Activated T-cell treated with anti-CD3 and anti-CD28 coated beads, Interleukin-2, amount 50 U/mL, for 4 hours (primary cell): ENCODE data around the gene HSPA1A. TPM values are rescaled to one million over a fixed set of nuclear protein-coding genes. Genes with fewer than 3 reads are reported as not detected.
A peak's percentile ranks its signal among the peaks of the same experiment; 100 is the strongest.
"Not testable (repeated sequence)": the region's sequence is repeated elsewhere in the genome, so short reads cannot be mapped to it uniquely, and the experiment has no call there.

Experiments
- ATAC-seq, 2 donors: fragments of 200-7000 bp; cut with Tn5 transposase; one replicate each; pipeline ENCODE4 v1.10.0; 2021
- DNase-seq: peaks from one replicate; pipeline ENCODE4 v3.0.0-alpha.2; 2020
- H3K27me3 Mint-ChIP-seq: one replicate; pipeline ENCODE4 v1.8.0; 2021; ENCODE audit warnings: low read depth, mixed read lengths
- H3K36me3 Mint-ChIP-seq: one replicate; pipeline ENCODE4 v1.8.0; 2022; ENCODE audit warnings: mixed read lengths; ENCODE audit not compliant: insufficient read depth
- H3K4me1 Mint-ChIP-seq: one replicate; pipeline ENCODE4 v1.8.0; 2021; ENCODE audit warnings: low read depth, mixed read lengths
- H3K4me3 Mint-ChIP-seq: one replicate; pipeline ENCODE4 v1.8.0; 2021; ENCODE audit warnings: mild to moderate bottlenecking, moderate library complexity, mixed read lengths
- H3K9me3 Mint-ChIP-seq: one replicate; pipeline ENCODE4 v1.8.0; 2021; ENCODE audit warnings: mixed read lengths
- total RNA-seq, 3 donors: library from RNA; stranded (reverse); gene quantifications; one replicate each; pipeline ENCODE4 v1.2.1, GENCODE V29; 2021

HSPA1A gene
- total RNA-seq, 3 donors from 2014 or later, result 33.3 to 38.1 (median 34.2) TPM

DNA sequence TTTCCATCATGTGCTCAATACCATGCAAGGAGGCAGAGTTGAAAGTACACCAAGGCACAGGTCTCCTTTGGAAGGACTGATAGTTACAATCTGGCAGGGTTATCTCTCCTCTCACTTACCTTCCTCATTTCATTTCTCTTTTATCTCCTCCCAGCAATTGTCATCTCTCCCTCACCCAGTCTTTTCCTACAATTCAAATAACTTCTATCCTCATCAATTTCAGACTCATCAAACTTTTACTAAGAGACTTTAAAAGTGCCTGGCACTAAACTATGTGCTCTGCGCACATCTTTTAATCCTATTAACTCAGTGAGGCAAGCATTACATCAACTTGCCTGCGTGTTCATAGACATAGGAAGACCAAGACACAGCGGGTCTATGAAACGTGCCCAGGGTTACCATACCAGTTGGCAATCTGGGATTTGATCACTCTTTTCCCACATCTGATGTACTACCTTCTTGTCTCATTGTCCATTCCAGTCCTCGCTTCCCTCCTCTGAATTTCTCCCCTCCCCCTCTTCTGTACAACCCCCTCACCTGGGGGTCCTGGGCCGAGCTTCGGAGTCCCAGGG is 21.0 kb upstream of the HSPA1A start:
- Mint-ChIP-seq H3K27me3 (no peaks in the 10 kb centered on the region), H3K4me1 (peaks cover 44% of the 10 kb centered on the region), H3K4me3 (peak overlapping the region; percentile 99), H3K36me3 (peaks cover 16% of the 10 kb centered on the region), H3K9me3 (no peaks in the 10 kb centered on the region)
- no peak for ATAC-seq
- DNase-seq, result no peak

DNA sequence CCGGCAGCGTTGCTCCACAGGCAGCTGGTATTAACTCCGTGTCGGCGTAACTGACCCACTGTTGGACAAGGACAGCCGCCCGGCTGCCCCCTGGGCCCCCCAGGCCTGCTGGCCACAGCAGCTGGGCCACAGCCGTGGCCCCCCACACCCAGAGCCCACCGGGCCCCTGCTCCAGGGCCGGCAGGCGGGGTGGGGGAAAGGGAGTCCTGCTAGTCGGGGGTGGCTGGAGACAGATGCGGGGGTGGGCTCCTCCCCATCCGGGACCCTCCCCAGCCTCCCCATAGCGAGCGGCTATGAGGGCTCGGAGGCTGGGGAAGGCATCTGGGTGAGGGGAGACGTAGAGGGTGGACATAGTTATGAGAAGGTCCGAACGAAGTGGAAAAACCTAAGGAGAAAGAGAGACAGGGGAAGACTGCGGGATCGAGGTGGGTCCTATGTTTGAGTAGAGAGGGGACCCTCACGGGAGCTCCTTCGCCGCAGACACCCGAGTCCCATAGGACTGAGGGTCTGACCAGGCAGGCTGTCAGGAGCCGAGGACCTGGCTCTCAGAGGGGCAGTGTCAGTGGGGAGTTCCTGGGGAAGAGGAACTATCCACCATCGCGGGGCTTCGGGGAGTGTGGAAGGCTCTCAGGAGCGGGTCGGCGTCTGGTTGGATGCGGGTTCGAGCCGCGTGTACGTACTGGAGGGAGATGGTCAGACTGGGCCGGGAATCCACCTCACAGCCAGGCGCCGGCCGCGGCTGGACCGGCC is 20.3 kb upstream of the HSPA1A start:
- Mint-ChIP-seq H3K4me3 (peak overlapping the region; percentile 99), H3K4me1 (peaks cover 44% of the 10 kb centered on the region), H3K27me3 (no peaks in the 10 kb centered on the region), H3K9me3 (no peaks in the 10 kb centered on the region), H3K36me3 (peaks cover 12% of the 10 kb centered on the region)
- no peak for DNase-seq
- ATAC-seq, result peak; percentile 42 to 47

DNA sequence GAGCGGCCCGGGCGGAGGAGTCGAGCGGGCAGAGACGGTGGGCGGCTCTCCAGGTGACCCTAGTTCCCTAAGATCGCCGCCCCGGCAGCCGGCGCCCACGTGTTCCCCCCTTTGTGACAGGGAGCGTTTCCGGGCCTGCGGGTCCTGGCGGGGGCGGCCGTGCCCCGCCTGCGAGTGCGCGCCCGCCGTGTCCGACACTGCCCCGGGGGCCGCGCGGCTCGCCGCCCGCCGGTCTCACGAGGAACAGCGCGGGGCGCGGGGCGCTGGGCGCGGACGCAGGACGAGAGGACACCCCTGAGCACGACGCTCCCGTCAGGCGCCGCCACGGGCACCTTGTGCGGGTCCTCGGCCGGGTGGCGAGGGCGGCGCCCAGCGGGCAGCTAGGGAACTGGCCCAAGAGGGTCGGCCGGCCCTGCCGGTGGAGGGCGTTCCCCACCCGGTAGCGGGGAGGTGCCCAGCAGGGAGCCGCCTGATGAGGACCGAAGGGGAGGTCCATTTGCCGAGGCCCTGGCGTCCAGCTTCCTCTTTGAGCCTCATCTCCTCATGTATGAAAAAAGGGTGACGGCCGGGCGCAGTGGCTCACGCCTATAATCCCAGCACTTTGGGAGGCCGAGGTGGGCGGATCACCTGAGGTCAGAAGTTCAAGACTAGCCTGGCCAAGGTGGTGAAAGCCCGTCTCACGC is 19.6 kb upstream of the HSPA1A start, which contains the start of gene VARS1:
TSS of gene VARS1 (minus strand) at position 137 of the 683 bp plus-strand sequence. CDS start 535 bp downstream, outside the sequence.
- no peaks in the 10 kb centered on the region for H3K9me3 Mint-ChIP-seq
- H3K4me3 Mint-ChIP-seq, result peak within 1 kb of the TSS; percentile 99
- peak; percentile 79 for DNase-seq
- peak; percentile 92 for ATAC-seq
- no peaks in the 10 kb centered on the region for H3K27me3 Mint-ChIP-seq
- H3K36me3 Mint-ChIP-seq, result peaks cover 9% of the 10 kb centered on the region
- H3K4me1 Mint-ChIP-seq, result peaks cover 41% of the 10 kb centered on the region

DNA sequence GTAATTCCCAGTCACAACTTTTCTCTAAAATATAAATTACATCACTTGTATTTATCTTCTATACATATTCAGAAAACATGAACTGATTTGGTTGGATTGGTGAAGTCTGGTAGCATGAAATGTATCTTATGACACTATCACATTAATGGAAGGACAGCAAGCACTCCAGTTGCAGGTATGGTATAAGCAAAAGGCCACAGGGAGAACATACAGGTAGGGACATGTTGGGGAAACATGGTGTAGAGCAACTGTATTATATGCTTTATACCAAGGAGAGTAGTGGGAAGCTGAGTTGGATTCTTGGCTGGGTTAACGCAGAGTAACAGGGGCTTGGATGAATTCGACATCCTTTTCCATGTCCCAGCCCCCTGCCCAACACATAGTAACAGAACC is 18.4 kb upstream of the HSPA1A start:
- ATAC-seq (no peak), DNase-seq (no peak)
- H3K4me3 Mint-ChIP-seq, result peak overlapping the region; percentile 67
- no peaks in the 10 kb centered on the region for H3K9me3 Mint-ChIP-seq
- no peaks in the 10 kb centered on the region for H3K27me3 Mint-ChIP-seq
- peaks cover 5% of the 10 kb centered on the region for H3K36me3 Mint-ChIP-seq
- peaks cover 35% of the 10 kb centered on the region for H3K4me1 Mint-ChIP-seq

DNA sequence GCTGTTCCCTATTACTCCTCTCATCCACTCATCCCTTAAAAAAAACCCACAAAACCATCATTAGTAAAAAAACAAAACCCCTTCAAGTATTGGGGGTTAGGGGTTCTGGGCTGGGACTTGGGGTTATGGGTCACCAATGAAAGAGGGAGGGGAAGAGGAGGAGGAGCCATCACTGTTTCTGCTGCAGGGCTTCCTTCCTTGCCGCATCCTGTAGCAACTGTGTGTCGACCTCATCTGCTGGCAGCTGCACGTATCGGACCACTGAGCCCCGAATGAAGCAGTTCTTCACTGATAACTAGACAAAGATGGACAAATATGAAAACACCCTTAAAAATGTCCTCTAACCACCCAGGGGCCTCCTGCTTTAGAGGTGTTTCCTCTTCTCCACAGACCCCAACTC is 17.8 kb upstream of the HSPA1A start:
- Mint-ChIP-seq H3K27me3 (no peaks in the 10 kb centered on the region), H3K36me3 (peaks cover 5% of the 10 kb centered on the region), H3K4me1 (peaks cover 35% of the 10 kb centered on the region), H3K4me3 (peak overlapping the region; percentile 37), H3K9me3 (no peaks in the 10 kb centered on the region)
- ATAC-seq, result no peak
- no peak for DNase-seq

DNA sequence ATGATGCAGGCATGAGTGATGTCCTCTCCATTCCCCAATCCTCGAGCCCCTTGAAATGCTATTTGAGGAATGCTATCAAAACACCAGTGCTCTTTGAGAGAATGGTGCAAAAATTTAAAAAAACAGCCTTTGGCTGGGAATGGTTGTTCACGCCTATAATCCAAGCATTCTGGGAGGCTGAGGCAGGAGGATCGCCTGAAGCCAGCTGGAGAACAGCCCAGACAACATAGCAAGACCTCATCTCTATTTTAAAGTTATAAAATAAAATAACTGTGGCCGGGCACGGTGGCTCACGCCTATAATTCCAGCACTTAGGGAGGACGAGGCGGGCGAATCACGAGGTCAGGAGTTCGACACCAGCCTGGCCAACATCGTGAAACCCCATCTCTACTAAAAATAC is 15.6 kb upstream of the HSPA1A start:
- Mint-ChIP-seq H3K9me3 (no peaks in the 10 kb centered on the region), H3K27me3 (no peaks in the 10 kb centered on the region), H3K36me3 (peaks cover 9% of the 10 kb centered on the region), H3K4me1 (peaks cover 30% of the 10 kb centered on the region), H3K4me3 (no peak overlapping the region)
- no peak for DNase-seq
- no peak for ATAC-seq

DNA sequence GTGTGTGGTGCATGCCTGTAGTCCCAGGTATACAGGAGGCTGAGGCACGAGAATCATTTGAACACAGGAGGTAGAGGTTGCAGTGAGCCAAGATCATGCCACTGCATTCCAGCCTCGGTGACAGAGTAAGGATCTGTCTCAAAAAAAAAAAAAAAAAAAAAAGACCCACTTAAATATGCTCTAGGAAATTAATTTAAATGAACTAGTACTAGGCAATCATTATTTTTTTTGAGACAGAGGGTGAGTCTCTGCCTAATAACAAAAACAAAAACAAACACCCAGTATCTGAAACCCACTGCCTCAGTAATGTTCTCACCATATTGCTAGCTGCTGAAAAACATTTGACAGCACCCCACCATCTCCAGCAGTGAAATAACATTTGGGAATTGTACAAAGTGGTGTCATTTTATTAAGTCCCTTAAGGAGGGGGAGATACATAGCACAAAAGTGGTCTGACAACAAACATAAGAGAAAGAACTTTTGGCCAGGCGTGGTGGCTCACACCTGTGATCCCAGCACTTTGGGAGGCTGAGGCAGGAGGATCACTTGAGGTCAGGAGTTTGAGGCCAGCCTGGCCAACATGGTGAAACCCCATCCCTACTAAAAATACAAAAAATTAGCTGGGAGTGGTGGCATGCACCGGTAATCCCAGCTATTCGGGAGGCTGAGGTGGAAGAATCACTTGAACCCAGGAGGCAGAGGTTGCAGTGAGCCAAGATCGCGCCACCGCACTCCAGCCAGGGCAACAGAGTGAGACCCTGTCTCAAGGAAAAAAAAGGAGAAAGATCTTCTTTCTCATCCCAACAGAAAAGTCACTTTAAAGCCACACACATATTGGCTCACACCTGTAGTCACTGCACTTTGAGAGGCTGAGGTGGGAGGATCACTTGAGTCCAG is 14.1 kb upstream of the HSPA1A start:
- H3K36me3 Mint-ChIP-seq, H3K9me3 Mint-ChIP-seq, DNase-seq, ATAC-seq, H3K4me3 Mint-ChIP-seq, H3K27me3 Mint-ChIP-seq: not testable (repeated sequence)
- H3K4me1 Mint-ChIP-seq, result peaks cover 33% of the 10 kb centered on the region

DNA sequence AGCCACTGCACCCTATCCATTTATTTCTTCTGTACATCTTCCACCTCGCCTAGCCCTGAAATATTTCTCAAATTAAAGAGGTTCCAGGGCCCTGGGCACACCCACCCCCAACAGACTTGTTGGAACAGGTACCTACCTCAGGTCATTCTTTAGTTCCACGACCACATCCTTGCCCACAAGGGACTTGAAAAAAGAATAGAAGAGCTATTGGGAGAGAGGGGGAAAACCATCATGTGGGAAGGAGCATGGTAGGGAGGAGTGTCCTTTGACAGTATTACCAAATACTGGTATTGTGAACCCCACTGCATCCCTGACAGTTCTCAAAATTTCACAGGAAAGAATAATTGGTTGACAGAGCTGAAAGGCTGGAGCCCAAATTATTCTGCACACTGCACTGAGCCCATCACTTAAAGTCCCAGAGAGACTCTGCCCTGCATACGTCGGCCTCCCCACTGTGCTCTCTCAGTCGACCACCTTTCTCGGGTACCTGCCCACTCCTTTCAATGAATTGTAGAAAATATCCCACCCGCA is 9.3 kb upstream of the HSPA1A start:
- Mint-ChIP-seq H3K4me3 (peak overlapping the region; percentile 98), H3K4me1 (peaks cover 24% of the 10 kb centered on the region), H3K27me3 (no peaks in the 10 kb centered on the region), H3K36me3 (peaks cover 15% of the 10 kb centered on the region), H3K9me3 (no peaks in the 10 kb centered on the region)
- ATAC-seq (peak; percentile 19 to 22), DNase-seq (no peak)

DNA sequence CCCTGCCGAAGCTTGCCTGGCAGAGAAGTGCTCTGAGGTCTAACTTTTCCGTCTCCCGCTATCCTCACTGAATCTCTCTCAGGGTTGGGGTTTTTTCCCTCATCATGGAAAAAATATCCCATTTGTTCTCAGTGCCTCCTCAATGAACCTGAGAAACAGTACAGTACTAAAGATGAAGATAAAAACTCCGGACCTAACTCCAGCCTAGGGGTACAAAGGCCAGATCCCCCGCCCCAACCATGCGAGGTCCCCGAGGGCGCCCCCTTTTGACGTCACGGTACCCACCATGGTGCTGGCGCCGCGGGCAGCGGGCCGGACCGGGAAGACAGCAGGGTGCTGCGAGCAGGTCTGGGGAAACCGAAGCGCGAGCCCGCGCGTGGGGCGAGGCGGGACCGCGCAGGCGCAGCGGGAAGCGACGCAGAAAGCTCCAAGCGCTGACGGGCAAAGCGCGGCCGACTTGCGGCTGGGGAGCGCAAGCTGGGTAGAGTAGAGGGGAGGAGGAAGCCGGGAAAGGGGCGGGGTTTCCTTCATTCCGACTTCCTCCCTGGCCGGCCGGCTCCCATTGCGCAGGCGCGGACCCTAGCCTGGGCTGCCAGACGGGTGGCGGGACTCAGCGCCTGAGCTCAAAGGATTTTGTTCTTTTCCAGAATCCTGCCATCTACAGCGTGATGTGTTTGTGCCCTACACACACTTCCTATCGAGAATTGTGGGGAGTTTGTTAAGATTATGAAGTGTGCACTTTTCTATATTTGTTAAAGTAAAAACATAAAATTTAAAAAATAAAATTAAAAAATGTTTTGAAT is 8.7 kb upstream of the HSPA1A start, which contains the start of gene LSM2:
TSS of gene LSM2 (minus strand) at position 497 of the 803 bp plus-strand sequence. CDS start at position 288, 209 bp downstream.
- Mint-ChIP-seq H3K4me3 (peak within 1 kb of the TSS; percentile 98), H3K4me1 (peaks cover 29% of the 10 kb centered on the region), H3K9me3 (no peaks in the 10 kb centered on the region), H3K36me3 (peaks cover 18% of the 10 kb centered on the region), H3K27me3 (no peaks in the 10 kb centered on the region)
- peak; percentile 97 for DNase-seq
- peak; percentile 99 for ATAC-seq

DNA sequence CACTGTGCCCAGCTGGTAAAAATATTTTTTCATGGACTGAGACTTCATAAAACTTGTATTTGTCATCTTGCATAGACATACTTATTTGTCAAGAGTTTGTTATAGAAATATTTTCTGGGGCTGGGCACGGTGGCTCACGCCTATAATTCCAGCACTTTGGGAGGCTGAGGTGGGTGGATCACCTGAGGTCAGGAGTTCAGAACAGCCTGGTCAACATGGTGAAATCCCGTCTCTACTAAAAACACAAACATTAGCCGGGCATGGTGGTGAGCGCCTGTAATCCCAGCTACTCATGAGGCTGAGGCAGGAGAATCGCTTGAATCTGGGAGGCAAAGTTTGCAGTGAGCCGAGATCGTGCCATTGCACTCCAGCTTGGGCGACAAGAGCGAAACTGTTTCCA is 6.7 kb upstream of the HSPA1A start:
- not testable (repeated sequence) for H3K9me3 Mint-ChIP-seq, DNase-seq, H3K27me3 Mint-ChIP-seq, H3K4me3 Mint-ChIP-seq, ATAC-seq
- peaks cover 12% of the 10 kb centered on the region for H3K36me3 Mint-ChIP-seq
- H3K4me1 Mint-ChIP-seq, result peaks cover 43% of the 10 kb centered on the region

DNA sequence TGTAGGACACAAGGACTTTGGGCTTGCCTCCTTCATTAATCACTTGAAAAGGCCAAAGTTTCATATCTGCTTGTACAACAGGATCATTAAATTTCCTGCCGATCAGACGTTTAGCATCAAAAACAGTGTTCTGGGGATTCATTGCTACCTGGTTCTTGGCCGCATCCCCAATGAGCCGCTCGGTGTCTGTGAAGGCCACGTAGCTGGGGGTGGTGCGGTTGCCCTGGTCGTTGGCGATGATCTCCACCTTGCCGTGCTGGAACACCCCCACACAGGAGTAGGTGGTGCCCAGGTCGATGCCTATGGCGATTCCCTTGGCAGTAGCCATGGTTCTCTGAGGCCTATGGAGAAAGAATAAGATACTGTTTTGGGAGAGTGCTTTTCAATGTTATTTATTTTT is 3.7 kb upstream of the HSPA1A start:
- DNase-seq (no peak), ATAC-seq (no peak)
- H3K9me3 Mint-ChIP-seq, result no peaks in the 10 kb centered on the region
- H3K4me1 Mint-ChIP-seq, result peaks cover 47% of the 10 kb centered on the region
- H3K27me3 Mint-ChIP-seq, result no peaks in the 10 kb centered on the region
- H3K4me3 Mint-ChIP-seq, result no peak overlapping the region
- H3K36me3 Mint-ChIP-seq, result peaks cover 12% of the 10 kb centered on the region

DNA sequence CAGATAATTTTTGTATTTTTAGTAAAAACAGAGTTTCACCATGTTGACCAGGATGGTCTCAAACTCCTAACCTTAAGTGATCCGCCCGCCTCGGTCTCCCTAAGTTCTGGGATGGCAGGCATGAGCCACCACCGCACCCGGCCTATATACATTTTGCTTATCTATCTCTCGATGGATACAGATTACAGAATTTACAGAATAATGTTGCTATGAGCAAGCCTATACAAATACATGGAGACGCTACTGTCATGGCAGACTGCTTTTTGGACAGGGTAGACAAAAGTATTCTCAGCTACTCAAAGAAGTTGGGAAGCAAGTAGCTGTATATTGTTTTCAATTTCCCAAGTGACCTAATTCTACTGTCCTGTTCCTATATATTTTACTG is 1.9 kb upstream of the HSPA1A start:
- H3K9me3 Mint-ChIP-seq, result no peaks in the 10 kb centered on the region
- H3K36me3 Mint-ChIP-seq, result peaks cover 12% of the 10 kb centered on the region
- peak overlapping the region; percentile 70 for H3K4me3 Mint-ChIP-seq
- ATAC-seq (no peak), DNase-seq (no peak)
- H3K27me3 Mint-ChIP-seq, result no peaks in the 10 kb centered on the region
- peaks cover 56% of the 10 kb centered on the region for H3K4me1 Mint-ChIP-seq

DNA sequence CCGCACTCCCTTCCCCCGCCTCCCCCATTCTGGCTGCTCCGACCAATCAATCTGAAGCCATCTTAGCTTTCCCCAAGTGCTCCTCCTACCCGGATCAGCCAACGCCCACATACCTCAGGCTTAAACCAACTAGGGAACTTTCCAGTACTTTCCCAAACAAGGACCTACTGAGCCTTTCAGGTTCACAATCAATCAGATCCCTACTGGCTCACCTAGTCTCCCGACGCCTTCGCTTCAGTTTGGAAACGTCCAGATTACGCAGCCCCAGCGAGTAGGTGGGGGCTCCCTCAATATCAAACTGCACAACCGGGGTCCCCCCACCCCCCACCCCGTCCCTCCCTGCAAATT is 692 bp upstream of the HSPA1A start:
- ATAC-seq (peak; percentile 29 to 42), DNase-seq (peak; percentile 50)
- Mint-ChIP-seq H3K27me3 (no peaks in the 10 kb centered on the region), H3K4me3 (peak overlapping the region; percentile 86), H3K9me3 (no peaks in the 10 kb centered on the region), H3K4me1 (peaks cover 60% of the 10 kb centered on the region), H3K36me3 (peaks cover 12% of the 10 kb centered on the region)
